K562 (cell line): ENCODE measurements around the gene FGF5. TPM values are rescaled to one million over a fixed set of nuclear protein-coding genes. Genes with fewer than 3 reads are reported as not detected.
A peak's percentile ranks its signal among the peaks of the same experiment; 100 is the strongest.

Experiments
- ATAC-seq: fragments of 200-7000 bp; cut with Tn5 transposase; 3 replicates; pipeline ENCODE4 v1.9.1; 2020; ENCODE audit warnings: moderate library complexity
- BruUV-seq: library from RNA; stranded (reverse); fragments of 400-500 nt; replicated peaks from 2 replicates; lab custom pipeline; 2021; lab: Mats Ljungman, UMichigan
- CTCF ChIA-PET: fragments of 300-600 bp; formaldehyde crosslinking; extraction: SDS; loops from one replicate; lab custom pipeline; 2021; ENCODE audit warnings: low intra/inter-chr PET ratio; lab: Yijun Ruan, JAX
- POLR2A ChIA-PET: fragments of 300-600, 350-650 bp; sonication (Branson Sonifier 250); formaldehyde crosslinking; extraction: SDS; loops from one replicate; lab custom pipeline; 2021; ENCODE audit warnings: antibody characterized with exemption, inconsistent platforms; lab: Yijun Ruan, JAX
- DNase-seq, 4 experiments: peaks; one replicate each; pipeline versions ENCODE4 v3.0.0 to v3.0.0-alpha.2; 2011 to 2018; ENCODE audit warnings: low spot score in 3 of 4, mixed read lengths in 3 of 4; ENCODE audit errors: extremely low read depth in 1 of 4
- FAIRE-seq: peaks from 2 replicates; lab custom pipeline; 2011; peaks lifted over from hg19 to GRCh38; lab: Jason Lieb, UNC
- H2AFZ ChIP-seq: 2 replicates; pipeline ENCODE4 v1.6.0; 2011; ENCODE audit warnings: low read depth, low read length, control low read depth, inconsistent platforms
- H3K27ac ChIP-seq: fragments of 200-600 bp; 3 replicates; pipeline ENCODE4 v1.8.0; 2011; ENCODE audit warnings: low read depth, mild to moderate bottlenecking, control low read depth, inconsistent platforms, low read length, moderate library complexity, mixed read lengths; ENCODE audit errors: extremely low read depth
- H3K27me3 ChIP-seq, 2 experiments: fragments of 300-600 bp in 1 of 2; 2 replicates in 1 of 2; 3 replicates in 1 of 2; pipeline versions ENCODE4 v1.6.0 to v1.8.0; 2011; ENCODE audit warnings: inconsistent platforms in 2 of 2, low read length in 2 of 2, mild to moderate bottlenecking in 1 of 2, mixed read lengths in 1 of 2, moderate library complexity in 1 of 2; ENCODE audit not compliant: control insufficient read depth in 2 of 2, insufficient read depth in 2 of 2
- H3K36me3 ChIP-seq: fragments of 300-600 bp; 3 replicates; pipeline ENCODE4 v1.8.0; 2011; ENCODE audit warnings: mild to moderate bottlenecking, low read length, inconsistent platforms; ENCODE audit not compliant: control insufficient read depth, insufficient read depth
- H3K4me1 ChIP-seq, 2 experiments: fragments of 200-600 bp in 1 of 2; replicated peaks in 1 of 2; 2 replicates in 1 of 2; 3 replicates in 1 of 2; pipeline versions ENCODE4 v1.5.1 to v1.8.0; 2011; ENCODE audit warnings: inconsistent platforms in 2 of 2, low read length in 2 of 2, mild to moderate bottlenecking in 1 of 2, mixed read lengths in 1 of 2, moderate library complexity in 1 of 2; ENCODE audit not compliant: control insufficient read depth in 2 of 2, insufficient read depth in 2 of 2
- H3K4me2 ChIP-seq: 2 replicates; pipeline ENCODE4 v1.6.1; 2011; ENCODE audit warnings: low read length, control low read depth, inconsistent platforms, mixed read lengths; ENCODE audit not compliant: insufficient read depth
- H3K4me3 ChIP-seq: fragments of 200-600 bp; sonication (generic), shearing (Covaris generic); 2 replicates; pipeline ENCODE4 v1.5.1; 2016; ENCODE audit warnings: control low read depth, inconsistent platforms
- H3K79me2 ChIP-seq: fragments of 200-600 bp; 3 replicates; pipeline ENCODE4 v1.8.0; 2011; ENCODE audit warnings: low read length, inconsistent platforms; ENCODE audit not compliant: control insufficient read depth, insufficient read depth
- H3K9ac ChIP-seq, 2 experiments: 2 replicates each; pipeline versions ENCODE4 v1.6.0 to v1.6.1; 2011; ENCODE audit warnings: low read depth in 2 of 2, low read length in 2 of 2, control low read depth in 1 of 2, inconsistent platforms in 1 of 2, mild to moderate bottlenecking in 1 of 2, mixed read lengths in 1 of 2; ENCODE audit not compliant: insufficient read depth in 1 of 2
- H3K9me1 ChIP-seq: one replicate; pipeline ENCODE4 v1.6.0; 2011; ENCODE audit warnings: inconsistent platforms, mild to moderate bottlenecking, low read length, moderate library complexity; ENCODE audit not compliant: control insufficient read depth, insufficient read depth
- H3K9me3 ChIP-seq: replicated peaks from 2 replicates; pipeline ENCODE4 v1.5.1; 2011; ENCODE audit warnings: low read depth, low read length, inconsistent platforms; ENCODE audit not compliant: control insufficient read depth, insufficient read depth
- H4K20me1 ChIP-seq: replicated peaks from 2 replicates; pipeline ENCODE4 v1.6.1; 2011; ENCODE audit warnings: low read length, inconsistent platforms, mixed read lengths; ENCODE audit not compliant: control insufficient read depth, insufficient read depth
- CHD2 ChIP-seq: IDR thresholded peaks from 2 replicates; pipeline ENCODE4 v1.6.1; 2011; ENCODE audit warnings: low read depth, low read length
- CTCF ChIP-seq, 3 experiments: IDR thresholded peaks in 2 of 3; conservative IDR thresholded peaks in 1 of 3; 2 replicates each; pipeline ENCODE4 v1.5.1; 2011 to 2012; ENCODE audit warnings: low read length in 3 of 3, mild to moderate bottlenecking in 3 of 3, control low read depth in 2 of 3, improper control_type of control experiment in 1 of 3, inconsistent platforms in 1 of 3, low read depth in 1 of 3, mixed read lengths in 1 of 3, moderate library complexity in 1 of 3; ENCODE audit not compliant: insufficient read depth in 2 of 3
- FOXM1 ChIP-seq, 2 experiments: fragments of 450-650 bp in 1 of 2; sonication (generic) in 1 of 2; formaldehyde crosslinking in 1 of 2; IDR thresholded peaks; 2 replicates each; pipeline versions ENCODE4 v1.6.1 to v1.9.0; 2017 to 2022; ENCODE audit warnings: low read depth in 2 of 2, mild to moderate bottlenecking in 2 of 2, missing genetic modification reagents in 1 of 2, moderate library complexity in 1 of 2
- GATA2 ChIP-seq: sonication (generic); formaldehyde crosslinking; IDR thresholded peaks from 2 replicates; pipeline ENCODE4 v1.4.0; 2020; ENCODE audit warnings: mild to moderate bottlenecking, missing genetic modification reagents
- IFI16 ChIP-seq: fragments of 250-450 bp; sonication (Bioruptor Pico); IDR thresholded peaks from 2 replicates; pipeline ENCODE4 v2.1.2; 2022; ENCODE audit warnings: mild to moderate bottlenecking, inconsistent platforms
- KAT7 ChIP-seq: sonication (generic); formaldehyde crosslinking; IDR thresholded peaks from 2 replicates; pipeline ENCODE4 v1.8.0; 2022; ENCODE audit warnings: missing genetic modification reagents, mild to moderate bottlenecking, borderline replicate concordance
- NFRKB ChIP-seq: fragments of 450-650 bp; IDR thresholded peaks from 2 replicates; pipeline ENCODE4 v1.6.1; 2016; ENCODE audit warnings: low read depth
- TCF7 ChIP-seq: sonication (generic); IDR thresholded peaks from 2 replicates; pipeline ENCODE4 v1.6.1; 2016; ENCODE audit warnings: antibody characterized with exemption, borderline replicate concordance
- ZNF717 ChIP-seq: fragments of 250-450 bp; sonication (Bioruptor Pico); IDR thresholded peaks from 2 replicates; pipeline ENCODE4 v1.5.0; 2021
- ZNF75A ChIP-seq: fragments of 450-650 bp; formaldehyde crosslinking; IDR thresholded peaks from 2 replicates; pipeline ENCODE4 v1.4.0; 2020; ENCODE audit warnings: mild to moderate bottlenecking
- WGBS: fragments of 100-300 bp; shearing (Covaris generic); methylation state at CpG from one replicate; pipeline ENCODE4 v1.1.6; 2016; ENCODE audit warnings: low coverage, mixed read lengths; ENCODE audit not compliant: insufficient coverage; ENCODE audit errors: missing lambda C conversion rate; 5-methylcytosine and 5-hydroxymethylcytosine counted together
- in situ Hi-C: fragments of 300-500 bp; cut with MboI; formaldehyde crosslinking; loops from 4 replicates; pipeline ENCODE4 v1.15.0; 2018; ENCODE audit warnings: inconsistent platforms, mixed read lengths
- intact Hi-C: fragments of 100-400 bp; cut with micrococcal nuclease; formaldehyde crosslinking; loops from 2 replicates; pipeline ENCODE4 v1.14.2; 2022
- polyA plus RNA-seq, 8 experiments: library from polyadenylated mRNA; depleted of rRNA in 4 of 8; stranded (reverse) in 5 of 8; unstranded in 3 of 8; fragments of >200 nt; fragmentation: Nextera tagmentation in 2 of 8; fragmentation: Illumina TruSeq in 1 of 8; extraction: Ambion mirVana in 2 of 8; extraction: Trizol in 1 of 8; gene quantifications; 2 replicates each; pipeline versions ENCODE4 v1.2.1 to v1.2.3, GENCODE V29; 2011 to 2014; ENCODE audit warnings: inconsistent platforms in 1 of 8, missing spikeins in 1 of 8
- total RNA-seq, 7 experiments: library from RNA; depleted of rRNA in 6 of 7; stranded (reverse); fragments of >200 nt in 6 of 7; fragmentation: Illumina TruSeq in 2 of 7; extraction: Trizol in 2 of 7; gene quantifications; 2 replicates each; pipeline versions ENCODE4 v1.2.1 to v1.2.3, GENCODE V29; 2011 to 2021; ENCODE audit warnings: low replicate concordance in 1 of 7
- TF ChIP-seq, protein P1 (sequence below): conservative IDR thresholded peaks from 2 replicates; pipeline ENCODE4 v1.6.1; 2011; ENCODE audit warnings: low read depth, mild to moderate bottlenecking, low read length; ENCODE audit not compliant: control insufficient read depth

Gene FGF5
- total and polyA plus RNA-seq, 9 of the 15 experiments (the other 6 are each of a cell fraction or from before 2014, with no cell fraction given) = 0.38 to 2.7 (median 1.1) TPM

DNA sequence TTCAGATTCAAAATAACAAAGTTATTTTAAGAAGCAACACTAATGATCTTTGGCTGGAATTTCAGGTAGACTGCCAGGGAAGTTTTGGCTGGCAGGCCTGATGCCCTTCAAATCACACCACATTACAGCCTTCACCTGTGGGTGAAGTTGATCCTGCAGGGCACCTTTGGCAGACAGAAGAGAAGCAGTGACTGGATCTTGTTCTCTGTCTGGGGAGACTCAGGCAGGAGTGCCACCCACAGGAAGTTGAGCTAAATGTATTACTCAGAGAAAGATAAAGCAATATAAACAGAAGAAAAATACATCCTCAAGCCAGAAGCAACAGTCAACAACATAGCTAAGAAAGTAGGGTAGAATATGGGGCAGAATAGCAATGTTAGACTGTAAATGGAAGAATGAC lies 56.3 kb downstream of the FGF5 start (continued):
- TF ChIP-seq CTCF (IDR thresholded peaks at IDR 0.05 in 2 of 3, conservative IDR thresholded peaks at IDR 0.05 in 1 of 3; ENCODE audit: insufficient read depth in 2 of 3, low read depth in 1 of 3, low read length in 3 of 3) = peak; percentile 31 to 66 (median 48); a peak in 5 of 6 replicates
- TF ChIP-seq, all 486 proteins: peak for 6

DNA sequence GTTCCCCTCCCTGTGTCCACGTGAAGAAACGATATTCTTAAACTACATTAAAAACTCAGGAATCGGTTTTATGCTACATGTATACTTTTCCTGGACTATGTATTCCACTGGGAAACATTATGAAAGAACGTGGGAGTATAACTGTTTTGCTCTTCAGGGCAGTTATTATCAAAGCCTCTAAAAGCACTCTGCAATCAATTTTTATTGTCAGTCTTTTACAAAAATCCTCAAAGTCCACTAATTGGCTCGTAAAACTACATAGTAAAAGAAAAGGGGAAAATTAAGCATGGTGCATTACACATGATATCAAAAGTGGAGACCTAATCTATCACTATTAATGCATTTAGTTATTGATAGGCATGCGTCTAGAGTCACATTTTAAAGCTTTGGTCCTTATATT lies 57.7 kb downstream of the FGF5 start:
- Histone ChIP-seq H3K9me1 (no peaks in the 10 kb centered on the region), H3K9ac (no peak overlapping the region), H3K79me2 (no peaks in the 10 kb centered on the region), H2AFZ (no peak overlapping the region; the same call in 1 of the 2 replicates), H3K27me3 (no peaks in the 10 kb centered on the region), H3K4me1 (peaks cover 0 to 5% of the 10 kb centered on the region in 2 experiments; a peak in 1 of 5 replicates), H3K4me3 (no peak overlapping the region), H3K9me3 (no peaks in the 10 kb centered on the region), H4K20me1 (no peaks in the 10 kb centered on the region), H3K27ac (no peak overlapping the region), H3K4me2 (no peak overlapping the region), H3K36me3 (no peaks in the 10 kb centered on the region)
- CTCF ChIA-PET = no interaction called here
- no peak for DNase-seq
- 26% methylated on average over 6 of the region's 6 CpGs for WGBS
- BruUV-seq = no TSS peak
- in situ Hi-C loops (no loop called here), intact Hi-C loops (no loop called here)
- TF ChIP-seq TCF7 (no peak), FOXM1 (IDR thresholded peaks at IDR 0.05; ENCODE audit: low read depth) (no peak), FOXM1 (CRISPR knock-in tag; IDR thresholded peaks at IDR 0.05; ENCODE audit: low read depth) (no peak), KAT7 (CRISPR knock-in tag) (no peak), NFRKB (no peak), ZNF75A (CRISPR knock-in tag) (no peak), CHD2 (no peak), IFI16 (CRISPR knock-in tag) (no peak), GATA2 (CRISPR knock-in tag) (no peak), ZNF717 (CRISPR knock-in tag) (no peak)
- TF ChIP-seq, protein P1, sequence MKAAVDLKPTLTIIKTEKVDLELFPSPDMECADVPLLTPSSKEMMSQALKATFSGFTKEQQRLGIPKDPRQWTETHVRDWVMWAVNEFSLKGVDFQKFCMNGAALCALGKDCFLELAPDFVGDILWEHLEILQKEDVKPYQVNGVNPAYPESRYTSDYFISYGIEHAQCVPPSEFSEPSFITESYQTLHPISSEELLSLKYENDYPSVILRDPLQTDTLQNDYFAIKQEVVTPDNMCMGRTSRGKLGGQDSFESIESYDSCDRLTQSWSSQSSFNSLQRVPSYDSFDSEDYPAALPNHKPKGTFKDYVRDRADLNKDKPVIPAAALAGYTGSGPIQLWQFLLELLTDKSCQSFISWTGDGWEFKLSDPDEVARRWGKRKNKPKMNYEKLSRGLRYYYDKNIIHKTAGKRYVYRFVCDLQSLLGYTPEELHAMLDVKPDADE = no peak
- ATAC-seq = no peak
- POLR2A ChIA-PET = no interaction called here
- FAIRE-seq = no peak
